ENCODE results near the gene VMAC. TPM values are rescaled to one million over a fixed set of nuclear protein-coding genes. Genes with fewer than 3 reads are reported as not detected.

VMAC gene
- total RNA-seq, 1 donor from 2014 or later = 12.3 TPM

DNA sequence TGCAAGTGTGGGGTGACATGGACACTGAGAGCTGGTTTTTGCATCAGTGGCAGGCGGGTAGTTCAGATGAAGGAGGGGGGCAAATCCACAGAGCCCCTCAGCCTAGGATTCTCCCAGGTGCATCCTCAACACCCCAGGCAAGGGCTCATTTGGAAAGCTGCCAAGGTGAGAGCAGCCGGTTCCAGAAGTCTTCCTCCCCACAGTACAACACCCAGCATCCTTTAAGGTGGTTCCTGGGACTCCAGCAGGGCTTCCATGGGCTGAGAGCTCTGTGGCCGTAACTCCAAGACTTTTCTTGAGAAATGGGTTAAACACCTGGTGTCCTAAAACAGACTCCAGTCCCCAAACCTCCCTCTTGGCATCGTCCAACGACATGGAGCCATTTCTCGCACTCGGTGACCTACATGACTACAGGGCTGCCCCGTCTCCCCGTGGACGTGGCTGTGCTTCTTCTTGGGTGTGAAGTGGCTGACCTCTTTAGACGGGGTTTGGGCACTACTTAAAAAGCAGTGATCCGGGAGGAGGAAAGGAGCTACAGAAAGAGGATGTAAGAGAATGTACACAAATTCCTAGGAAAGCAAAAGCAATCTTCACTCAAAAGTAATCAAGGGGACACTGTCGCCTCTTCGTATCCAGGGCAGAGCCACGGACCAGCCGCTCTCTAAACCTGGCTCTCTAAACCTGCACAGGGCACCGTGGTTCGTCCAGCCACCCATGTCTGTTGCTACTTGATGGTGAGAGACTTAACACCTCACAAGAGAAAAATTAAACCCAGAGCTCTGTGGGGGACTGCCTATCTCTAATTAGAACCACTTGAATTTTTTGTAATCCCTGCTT is 47.7 kb downstream of the VMAC start:
- Mint-ChIP-seq H3K9me3 (no peaks in the 10 kb centered on the region), H3K27me3 (ENCODE audit: low read depth) (no peaks in the 10 kb centered on the region), H3K36me3 (peaks cover 4% of the 10 kb centered on the region), H3K4me1 (peaks cover 79% of the 10 kb centered on the region), H3K27ac (peak overlapping the region; percentile 56), H3K4me3 (no peak overlapping the region)
- TF ChIP-seq, protein P1, sequence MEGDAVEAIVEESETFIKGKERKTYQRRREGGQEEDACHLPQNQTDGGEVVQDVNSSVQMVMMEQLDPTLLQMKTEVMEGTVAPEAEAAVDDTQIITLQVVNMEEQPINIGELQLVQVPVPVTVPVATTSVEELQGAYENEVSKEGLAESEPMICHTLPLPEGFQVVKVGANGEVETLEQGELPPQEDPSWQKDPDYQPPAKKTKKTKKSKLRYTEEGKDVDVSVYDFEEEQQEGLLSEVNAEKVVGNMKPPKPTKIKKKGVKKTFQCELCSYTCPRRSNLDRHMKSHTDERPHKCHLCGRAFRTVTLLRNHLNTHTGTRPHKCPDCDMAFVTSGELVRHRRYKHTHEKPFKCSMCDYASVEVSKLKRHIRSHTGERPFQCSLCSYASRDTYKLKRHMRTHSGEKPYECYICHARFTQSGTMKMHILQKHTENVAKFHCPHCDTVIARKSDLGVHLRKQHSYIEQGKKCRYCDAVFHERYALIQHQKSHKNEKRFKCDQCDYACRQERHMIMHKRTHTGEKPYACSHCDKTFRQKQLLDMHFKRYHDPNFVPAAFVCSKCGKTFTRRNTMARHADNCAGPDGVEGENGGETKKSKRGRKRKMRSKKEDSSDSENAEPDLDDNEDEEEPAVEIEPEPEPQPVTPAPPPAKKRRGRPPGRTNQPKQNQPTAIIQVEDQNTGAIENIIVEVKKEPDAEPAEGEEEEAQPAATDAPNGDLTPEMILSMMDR (IDR thresholded peaks at IDR 0.05; ENCODE audit: unreplicated experiment) = no peak
- no peak for DNase-seq (ENCODE audit: low spot score in 2 of 2, unreplicated experiment in 2 of 2)

DNA sequence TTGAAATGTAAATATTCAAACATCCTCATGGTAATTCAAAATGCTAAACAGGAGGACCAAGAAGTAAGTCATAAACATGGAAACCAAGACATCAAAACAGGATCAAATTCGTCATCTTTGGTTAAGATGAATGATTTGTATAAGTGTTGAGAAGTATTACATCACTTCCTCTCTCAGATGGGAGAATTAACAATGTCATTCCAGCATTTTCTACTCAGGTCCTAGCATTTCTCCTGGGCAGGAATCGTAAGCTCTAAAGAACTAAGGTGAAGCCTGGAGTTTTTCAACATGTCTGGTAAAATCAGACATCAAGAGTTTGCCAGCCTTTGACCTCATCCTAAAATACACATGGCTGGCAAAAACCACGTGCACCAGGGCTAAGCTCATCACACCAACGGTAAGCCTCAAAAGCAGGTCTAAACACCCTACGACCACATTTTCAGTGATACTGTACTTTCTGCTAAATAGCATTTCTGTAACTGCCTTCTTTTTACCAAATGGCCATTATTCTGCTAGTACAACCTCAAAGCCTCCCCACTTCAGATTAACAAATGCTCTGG is 48.4 kb downstream of the VMAC start:
- Mint-ChIP-seq H3K4me3 (no peak overlapping the region), H3K27me3 (ENCODE audit: low read depth) (no peaks in the 10 kb centered on the region), H3K27ac (peak overlapping the region; percentile 52), H3K36me3 (peaks cover 3% of the 10 kb centered on the region), H3K9me3 (no peaks in the 10 kb centered on the region), H3K4me1 (peaks cover 81% of the 10 kb centered on the region)
- TF ChIP-seq, protein P1 (IDR thresholded peaks at IDR 0.05; ENCODE audit: unreplicated experiment) = no peak
- DNase-seq (ENCODE audit: low spot score in 2 of 2, unreplicated experiment in 2 of 2) = no peak

DNA sequence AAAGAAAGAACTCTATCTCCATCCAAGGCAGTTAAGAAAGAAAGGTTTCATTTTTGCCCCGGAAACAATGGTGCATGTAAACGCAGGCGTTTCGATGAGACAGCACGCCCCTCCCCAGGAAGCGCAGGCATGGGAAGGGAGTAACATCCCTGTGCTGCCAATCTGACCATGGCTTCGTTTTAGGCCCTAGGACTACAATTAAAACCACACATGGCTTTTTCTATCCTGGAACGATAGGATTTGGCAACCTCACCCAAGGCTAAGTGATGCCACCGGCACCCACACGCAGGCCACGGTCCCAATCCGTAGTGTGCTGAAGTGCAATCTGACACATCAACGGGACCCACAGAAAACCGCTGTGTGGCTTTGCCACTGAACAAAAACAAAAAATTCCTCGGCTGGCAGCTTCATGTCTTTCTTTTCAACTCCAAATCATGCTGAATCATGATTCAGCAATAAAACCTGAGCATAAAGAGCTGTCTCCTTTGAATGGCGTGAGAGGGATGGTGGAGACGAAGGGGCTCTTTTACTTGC is 49.1 kb downstream of the VMAC start:
- Mint-ChIP-seq H3K27me3 (ENCODE audit: low read depth) (no peaks in the 10 kb centered on the region), H3K9me3 (no peaks in the 10 kb centered on the region), H3K27ac (peak overlapping the region; percentile 55), H3K36me3 (peaks cover 3% of the 10 kb centered on the region), H3K4me1 (peaks cover 80% of the 10 kb centered on the region), H3K4me3 (no peak overlapping the region)
- TF ChIP-seq, protein P1 (IDR thresholded peaks at IDR 0.05; ENCODE audit: unreplicated experiment) = no peak
- no peak for DNase-seq (ENCODE audit: low spot score in 2 of 2, unreplicated experiment in 2 of 2)

DNA sequence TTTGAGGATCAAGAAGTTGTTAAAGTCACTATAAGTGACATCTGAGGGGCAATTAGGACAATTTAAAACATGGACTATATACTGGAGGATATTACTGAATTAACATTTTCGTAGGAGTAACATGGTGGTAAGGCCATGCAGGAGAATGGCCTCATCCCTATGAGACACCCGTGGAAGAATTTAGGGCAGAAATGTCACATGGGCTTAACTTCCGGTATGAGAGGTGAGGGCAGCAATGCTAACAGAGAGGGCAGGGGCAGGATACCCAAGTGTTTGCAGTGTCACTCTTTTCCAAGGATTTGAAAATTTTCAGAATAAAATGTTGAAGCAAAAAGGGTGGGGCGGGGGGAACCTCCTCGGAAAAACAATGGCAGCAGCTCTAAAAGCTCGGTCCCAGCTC is 49.6 kb downstream of the VMAC start:
- Mint-ChIP-seq H3K27ac (peak overlapping the region; percentile 55), H3K9me3 (no peaks in the 10 kb centered on the region), H3K4me3 (no peak overlapping the region), H3K36me3 (peaks cover 3% of the 10 kb centered on the region), H3K27me3 (ENCODE audit: low read depth) (no peaks in the 10 kb centered on the region), H3K4me1 (peaks cover 81% of the 10 kb centered on the region)
- no peak for DNase-seq (ENCODE audit: low spot score in 2 of 2, unreplicated experiment in 2 of 2)
- TF ChIP-seq, protein P1 (IDR thresholded peaks at IDR 0.05; ENCODE audit: unreplicated experiment) = no peak

DNA sequence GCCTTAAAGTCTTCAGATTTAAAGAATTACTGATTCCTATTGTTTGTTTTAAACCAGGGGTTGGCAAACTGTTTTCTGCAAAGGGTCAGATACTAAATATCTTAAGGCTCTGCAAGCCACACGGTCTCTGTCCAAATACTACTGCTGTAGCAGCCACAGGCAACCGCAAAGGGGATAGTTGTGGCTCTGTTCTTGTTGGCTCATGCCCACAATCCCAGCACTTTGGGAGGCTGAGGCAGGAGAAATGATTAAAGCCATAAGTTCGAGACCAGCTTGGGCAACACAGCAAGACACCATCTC is 50.9 kb downstream of the VMAC start:
- Mint-ChIP-seq H3K9me3 (no peaks in the 10 kb centered on the region), H3K27ac (no peak overlapping the region), H3K27me3 (ENCODE audit: low read depth) (no peaks in the 10 kb centered on the region), H3K4me1 (peaks cover 79% of the 10 kb centered on the region), H3K4me3 (no peak overlapping the region), H3K36me3 (no peaks in the 10 kb centered on the region)
- DNase-seq (ENCODE audit: low spot score in 2 of 2, unreplicated experiment in 2 of 2) = no peak
- TF ChIP-seq, protein P1 (IDR thresholded peaks at IDR 0.05; ENCODE audit: unreplicated experiment) = no peak
